ENCODE measurements around the gene JAZF1. TPM values are rescaled to one million over a fixed set of nuclear protein-coding genes. Genes with fewer than 3 reads are reported as not detected.

JAZF1 gene
- total and polyA plus RNA-seq, 9 of the 15 experiments (the other 6 are each of a cell fraction or from before 2014, with no cell fraction given), result 0.04 to 0.64 (median 0.11) TPM; not detected in 3

GRCh38 chr7:27781188-27781587 is 399.4 kb downstream of the JAZF1 start (continued):
- TF ChIP-seq, protein P1, sequence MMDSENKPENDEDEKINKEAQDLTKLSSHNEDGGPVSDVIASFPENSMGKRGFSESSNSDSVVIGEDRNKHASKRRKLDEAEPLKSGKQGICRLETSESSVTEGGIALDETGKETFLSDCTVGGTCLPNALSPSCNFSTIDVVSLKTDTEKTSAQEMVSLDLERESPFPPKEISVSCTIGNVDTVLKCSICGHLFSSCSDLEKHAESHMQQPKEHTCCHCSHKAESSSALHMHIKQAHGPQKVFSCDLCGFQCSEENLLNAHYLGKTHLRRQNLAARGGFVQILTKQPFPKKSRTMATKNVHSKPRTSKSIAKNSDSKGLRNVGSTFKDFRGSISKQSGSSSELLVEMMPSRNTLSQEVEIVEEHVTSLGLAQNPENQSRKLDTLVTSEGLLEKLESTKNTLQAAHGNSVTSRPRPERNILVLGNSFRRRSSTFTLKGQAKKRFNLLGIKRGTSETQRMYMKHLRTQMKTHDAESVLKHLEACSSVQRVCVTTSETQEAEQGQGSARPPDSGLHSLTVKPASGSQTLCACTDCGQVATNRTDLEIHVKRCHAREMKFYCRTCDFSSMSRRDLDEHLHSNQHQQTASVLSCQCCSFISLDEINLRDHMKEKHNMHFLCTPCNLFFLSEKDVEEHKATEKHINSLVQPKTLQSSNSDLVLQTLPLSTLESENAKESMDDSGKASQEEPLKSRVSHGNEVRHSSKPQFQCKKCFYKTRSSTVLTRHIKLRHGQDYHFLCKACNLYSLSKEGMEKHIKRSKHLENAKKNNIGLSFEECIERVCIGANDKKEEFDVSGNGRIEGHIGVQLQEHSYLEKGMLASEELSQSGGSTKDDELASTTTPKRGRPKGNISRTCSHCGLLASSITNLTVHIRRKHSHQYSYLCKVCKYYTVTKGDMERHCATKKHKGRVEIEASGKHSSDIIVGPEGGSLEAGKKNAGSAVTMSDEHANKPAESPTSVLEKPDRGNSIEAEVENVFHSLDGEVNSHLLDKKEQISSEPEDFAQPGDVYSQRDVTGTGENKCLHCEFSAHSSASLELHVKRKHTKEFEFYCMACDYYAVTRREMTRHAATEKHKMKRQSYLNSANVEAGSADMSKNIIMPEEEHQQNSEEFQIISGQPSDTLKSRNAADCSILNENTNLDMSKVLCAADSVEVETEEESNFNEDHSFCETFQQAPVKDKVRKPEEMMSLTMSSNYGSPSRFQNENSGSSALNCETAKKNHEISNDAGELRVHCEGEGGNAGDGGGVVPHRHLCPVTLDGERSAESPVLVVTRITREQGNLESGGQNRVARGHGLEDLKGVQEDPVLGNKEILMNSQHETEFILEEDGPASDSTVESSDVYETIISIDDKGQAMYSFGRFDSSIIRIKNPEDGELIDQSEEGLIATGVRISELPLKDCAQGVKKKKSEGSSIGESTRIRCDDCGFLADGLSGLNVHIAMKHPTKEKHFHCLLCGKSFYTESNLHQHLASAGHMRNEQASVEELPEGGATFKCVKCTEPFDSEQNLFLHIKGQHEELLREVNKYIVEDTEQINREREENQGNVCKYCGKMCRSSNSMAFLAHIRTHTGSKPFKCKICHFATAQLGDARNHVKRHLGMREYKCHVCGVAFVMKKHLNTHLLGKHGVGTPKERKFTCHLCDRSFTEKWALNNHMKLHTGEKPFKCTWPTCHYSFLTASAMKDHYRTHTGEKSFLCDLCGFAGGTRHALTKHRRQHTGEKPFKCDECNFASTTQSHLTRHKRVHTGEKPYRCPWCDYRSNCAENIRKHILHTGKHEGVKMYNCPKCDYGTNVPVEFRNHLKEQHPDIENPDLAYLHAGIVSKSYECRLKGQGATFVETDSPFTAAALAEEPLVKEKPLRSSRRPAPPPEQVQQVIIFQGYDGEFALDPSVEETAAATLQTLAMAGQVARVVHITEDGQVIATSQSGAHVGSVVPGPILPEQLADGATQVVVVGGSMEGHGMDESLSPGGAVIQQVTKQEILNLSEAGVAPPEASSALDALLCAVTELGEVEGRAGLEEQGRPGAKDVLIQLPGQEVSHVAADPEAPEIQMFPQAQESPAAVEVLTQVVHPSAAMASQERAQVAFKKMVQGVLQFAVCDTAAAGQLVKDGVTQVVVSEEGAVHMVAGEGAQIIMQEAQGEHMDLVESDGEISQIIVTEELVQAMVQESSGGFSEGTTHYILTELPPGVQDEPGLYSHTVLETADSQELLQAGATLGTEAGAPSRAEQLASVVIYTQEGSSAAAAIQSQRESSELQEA (IDR thresholded peaks at IDR 0.05; ENCODE audit: low read depth), result no peak
- no peak for TF ChIP-seq DACH1 (IDR thresholded peaks at IDR 0.05; ENCODE audit: partially characterized antibody)
- TF ChIP-seq MLX (CRISPR knock-in tag; conservative IDR thresholded peaks at IDR 0.05), result no peak
- TF ChIP-seq KDM4B (IDR thresholded peaks at IDR 0.05; ENCODE audit: borderline replicate concordance in 2 of 2, low read depth in 1 of 2), result no peak
- TF ChIP-seq ZNF764 (CRISPR knock-in tag; IDR thresholded peaks at IDR 0.05; ENCODE audit: low read depth), result no peak
- TF ChIP-seq SNIP1 (IDR thresholded peaks at IDR 0.05; ENCODE audit: low read depth), result no peak
- TF ChIP-seq, protein P2, sequence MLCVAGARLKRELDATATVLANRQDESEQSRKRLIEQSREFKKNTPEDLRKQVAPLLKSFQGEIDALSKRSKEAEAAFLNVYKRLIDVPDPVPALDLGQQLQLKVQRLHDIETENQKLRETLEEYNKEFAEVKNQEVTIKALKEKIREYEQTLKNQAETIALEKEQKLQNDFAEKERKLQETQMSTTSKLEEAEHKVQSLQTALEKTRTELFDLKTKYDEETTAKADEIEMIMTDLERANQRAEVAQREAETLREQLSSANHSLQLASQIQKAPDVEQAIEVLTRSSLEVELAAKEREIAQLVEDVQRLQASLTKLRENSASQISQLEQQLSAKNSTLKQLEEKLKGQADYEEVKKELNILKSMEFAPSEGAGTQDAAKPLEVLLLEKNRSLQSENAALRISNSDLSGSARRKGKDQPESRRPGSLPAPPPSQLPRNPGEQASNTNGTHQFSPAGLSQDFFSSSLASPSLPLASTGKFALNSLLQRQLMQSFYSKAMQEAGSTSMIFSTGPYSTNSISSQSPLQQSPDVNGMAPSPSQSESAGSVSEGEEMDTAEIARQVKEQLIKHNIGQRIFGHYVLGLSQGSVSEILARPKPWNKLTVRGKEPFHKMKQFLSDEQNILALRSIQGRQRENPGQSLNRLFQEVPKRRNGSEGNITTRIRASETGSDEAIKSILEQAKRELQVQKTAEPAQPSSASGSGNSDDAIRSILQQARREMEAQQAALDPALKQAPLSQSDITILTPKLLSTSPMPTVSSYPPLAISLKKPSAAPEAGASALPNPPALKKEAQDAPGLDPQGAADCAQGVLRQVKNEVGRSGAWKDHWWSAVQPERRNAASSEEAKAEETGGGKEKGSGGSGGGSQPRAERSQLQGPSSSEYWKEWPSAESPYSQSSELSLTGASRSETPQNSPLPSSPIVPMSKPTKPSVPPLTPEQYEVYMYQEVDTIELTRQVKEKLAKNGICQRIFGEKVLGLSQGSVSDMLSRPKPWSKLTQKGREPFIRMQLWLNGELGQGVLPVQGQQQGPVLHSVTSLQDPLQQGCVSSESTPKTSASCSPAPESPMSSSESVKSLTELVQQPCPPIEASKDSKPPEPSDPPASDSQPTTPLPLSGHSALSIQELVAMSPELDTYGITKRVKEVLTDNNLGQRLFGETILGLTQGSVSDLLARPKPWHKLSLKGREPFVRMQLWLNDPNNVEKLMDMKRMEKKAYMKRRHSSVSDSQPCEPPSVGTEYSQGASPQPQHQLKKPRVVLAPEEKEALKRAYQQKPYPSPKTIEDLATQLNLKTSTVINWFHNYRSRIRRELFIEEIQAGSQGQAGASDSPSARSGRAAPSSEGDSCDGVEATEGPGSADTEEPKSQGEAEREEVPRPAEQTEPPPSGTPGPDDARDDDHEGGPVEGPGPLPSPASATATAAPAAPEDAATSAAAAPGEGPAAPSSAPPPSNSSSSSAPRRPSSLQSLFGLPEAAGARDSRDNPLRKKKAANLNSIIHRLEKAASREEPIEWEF (CRISPR knock-in tag; IDR thresholded peaks at IDR 0.05), result no peak
- TF ChIP-seq ZNF217 (CRISPR knock-in tag; IDR thresholded peaks at IDR 0.05), result no peak
- TF ChIP-seq THRB (CRISPR knock-in tag; conservative IDR thresholded peaks at IDR 0.05), result no peak
- TF ChIP-seq ZNF146 (CRISPR knock-in tag; IDR thresholded peaks at IDR 0.05; ENCODE audit: unreplicated experiment), result no peak
- no peak for TF ChIP-seq GTF2F1 (IDR thresholded peaks at IDR 0.05; ENCODE audit: low read depth, low read length)
- no peak for TF ChIP-seq ZBTB8A (IDR thresholded peaks at IDR 0.05; ENCODE audit: partially characterized antibody)
- TF ChIP-seq EWSR1 (IDR thresholded peaks at IDR 0.05; ENCODE audit: borderline replicate concordance, low read depth, partially characterized antibody), result no peak

Measured in K562 (cell line).